DOHH2 (cell line): ENCODE results near the gene ZNF236.

ENCODE experiments used
- H3F3A ChIP-seq: fragments of 200-600 bp; sonication (generic), shearing (Covaris generic); 2 replicates; pipeline ENCODE4 v1.6.0; 2016; ENCODE audit warnings: antibody characterized with exemption, mild to moderate bottlenecking; ENCODE audit not compliant: control insufficient read depth, insufficient read depth
- H3K27ac ChIP-seq: fragments of 200-600 bp; sonication (generic); 2 replicates; pipeline ENCODE4 v1.5.1; 2014; ENCODE audit warnings: low read depth, mild to moderate bottlenecking, low read length, moderate library complexity
- H3K27me3 ChIP-seq: fragments of 200-600 bp; sonication (generic); 2 replicates; pipeline ENCODE4 v1.6.1; 2014; ENCODE audit warnings: mild to moderate bottlenecking, low read length, mixed read lengths; ENCODE audit not compliant: control insufficient read depth
- H3K36me3 ChIP-seq: fragments of 200-600 bp; sonication (generic); 2 replicates; pipeline ENCODE4 v1.6.1; 2014; ENCODE audit warnings: mild to moderate bottlenecking, low read length, moderate library complexity, mixed read lengths; ENCODE audit not compliant: control insufficient read depth
- H3K4me1 ChIP-seq: fragments of 200-600 bp; sonication (generic); 2 replicates; pipeline ENCODE4 v1.6.1; 2014; ENCODE audit warnings: mild to moderate bottlenecking, low read length, mixed read lengths; ENCODE audit not compliant: control insufficient read depth
- H3K4me2 ChIP-seq: fragments of 200-600 bp; sonication (generic); 2 replicates; pipeline ENCODE4 v1.6.0; 2014; ENCODE audit warnings: mild to moderate bottlenecking, low read length, moderate library complexity
- H3K4me3 ChIP-seq: fragments of 200-600 bp; sonication (generic); 2 replicates; pipeline ENCODE4 v1.5.1; 2014; ENCODE audit warnings: mild to moderate bottlenecking, low read length, mixed read lengths
- H3K79me2 ChIP-seq: fragments of 200-600 bp; sonication (generic); 2 replicates; pipeline ENCODE4 v1.6.1; 2014; ENCODE audit warnings: mild to moderate bottlenecking, low read length, mixed read lengths; ENCODE audit not compliant: control insufficient read depth
- H3K9me2 ChIP-seq: fragments of 200-600 bp; sonication (generic); replicated peaks from 2 replicates; pipeline ENCODE4 v1.6.1; 2014; ENCODE audit warnings: mild to moderate bottlenecking, low read length, mixed read lengths; ENCODE audit not compliant: control insufficient read depth
- H3K9me3 ChIP-seq: fragments of 200-600 bp; sonication (generic); 2 replicates; pipeline ENCODE4 v1.6.1; 2014; ENCODE audit warnings: antibody characterized with exemption, low read length, mixed read lengths; ENCODE audit not compliant: control insufficient read depth, insufficient read depth
- H4K20me1 ChIP-seq: fragments of 200-600 bp; sonication (generic); 2 replicates; pipeline ENCODE4 v1.6.0; 2014; ENCODE audit warnings: low read depth, mild to moderate bottlenecking, antibody characterized with exemption, low read length, moderate library complexity; ENCODE audit not compliant: control insufficient read depth, insufficient read depth
- EZH2phosphoT487 ChIP-seq: fragments of 200-600 bp; sonication (generic); IDR thresholded peaks from 2 replicates; pipeline ENCODE4 v1.6.1; 2017; ENCODE audit warnings: borderline replicate concordance, mild to moderate bottlenecking, antibody characterized with exemption, low read length, moderate library complexity, mixed read lengths
- TF ChIP-seq, protein P1 (sequence below): fragments of 200-600 bp; sonication (generic); IDR thresholded peaks from one replicate; pipeline ENCODE4 v1.5.1; 2014; ENCODE audit warnings: antibody characterized with exemption, mild to moderate bottlenecking, low read depth, low read length; ENCODE audit not compliant: poor library complexity, severe bottlenecking

ZNF236 gene

GRCh38 chr18:76821356-76821874 is 942 bp upstream of the ZNF236 start:
- Histone ChIP-seq H3K4me3 (peak overlapping the region; percentile 86), H3K27ac (peak overlapping the region; percentile 79), H3F3A (peaks cover 14% of the 10 kb centered on the region; the same call in 1 of the 2 replicates), H3K79me2 (peaks cover 86% of the 10 kb centered on the region), H3K4me1 (peaks cover 38% of the 10 kb centered on the region), H3K9me3 (no peaks in the 10 kb centered on the region), H3K9me2 (no peaks in the 10 kb centered on the region), H4K20me1 (no peaks in the 10 kb centered on the region), H3K4me2 (peak overlapping the region; percentile 83), H3K36me3 (peaks cover 28% of the 10 kb centered on the region), H3K27me3 (no peaks in the 10 kb centered on the region)
- no peak for TF ChIP-seq EZH2phosphoT487
- TF ChIP-seq, protein P1, sequence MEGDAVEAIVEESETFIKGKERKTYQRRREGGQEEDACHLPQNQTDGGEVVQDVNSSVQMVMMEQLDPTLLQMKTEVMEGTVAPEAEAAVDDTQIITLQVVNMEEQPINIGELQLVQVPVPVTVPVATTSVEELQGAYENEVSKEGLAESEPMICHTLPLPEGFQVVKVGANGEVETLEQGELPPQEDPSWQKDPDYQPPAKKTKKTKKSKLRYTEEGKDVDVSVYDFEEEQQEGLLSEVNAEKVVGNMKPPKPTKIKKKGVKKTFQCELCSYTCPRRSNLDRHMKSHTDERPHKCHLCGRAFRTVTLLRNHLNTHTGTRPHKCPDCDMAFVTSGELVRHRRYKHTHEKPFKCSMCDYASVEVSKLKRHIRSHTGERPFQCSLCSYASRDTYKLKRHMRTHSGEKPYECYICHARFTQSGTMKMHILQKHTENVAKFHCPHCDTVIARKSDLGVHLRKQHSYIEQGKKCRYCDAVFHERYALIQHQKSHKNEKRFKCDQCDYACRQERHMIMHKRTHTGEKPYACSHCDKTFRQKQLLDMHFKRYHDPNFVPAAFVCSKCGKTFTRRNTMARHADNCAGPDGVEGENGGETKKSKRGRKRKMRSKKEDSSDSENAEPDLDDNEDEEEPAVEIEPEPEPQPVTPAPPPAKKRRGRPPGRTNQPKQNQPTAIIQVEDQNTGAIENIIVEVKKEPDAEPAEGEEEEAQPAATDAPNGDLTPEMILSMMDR, result no peak

- Histone ChIP-seq H3K27ac (peak overlapping the region; percentile 79), H3K79me2 (peaks cover 89% of the 10 kb centered on the region), H4K20me1 (no peaks in the 10 kb centered on the region), H3K27me3 (no peaks in the 10 kb centered on the region), H3K4me2 (peak overlapping the region; percentile 83), H3K9me3 (no peaks in the 10 kb centered on the region), H3K9me2 (no peaks in the 10 kb centered on the region), H3K4me1 (peaks cover 44% of the 10 kb centered on the region), H3F3A (peaks cover 14% of the 10 kb centered on the region; the same call in 1 of the 2 replicates), H3K36me3 (peaks cover 25% of the 10 kb centered on the region), H3K4me3 (peak overlapping the region; percentile 86)
- TF ChIP-seq, protein P1, result no peak
- no peak for TF ChIP-seq EZH2phosphoT487
These were observed 367 bp upstream of the ZNF236 start for GRCh38 chr18:76821875-76822505.

- no peak for TF ChIP-seq EZH2phosphoT487
- H3K4me3 ChIP-seq, result peak overlapping the region; percentile 95
- peak overlapping the region; percentile 78 for H3K4me2 ChIP-seq
- peaks cover 25% of the 10 kb centered on the region for H3K36me3 ChIP-seq
- H3K9me2 ChIP-seq, result no peaks in the 10 kb centered on the region
- H3F3A ChIP-seq, result peaks cover 14% of the 10 kb centered on the region; the same call in 1 of the 2 replicates
- H3K9me3 ChIP-seq, result no peaks in the 10 kb centered on the region
- H4K20me1 ChIP-seq, result no peaks in the 10 kb centered on the region
- peak overlapping the region; percentile 39 for H3K27ac ChIP-seq
- peaks cover 90% of the 10 kb centered on the region for H3K79me2 ChIP-seq
- H3K4me1 ChIP-seq, result peaks cover 50% of the 10 kb centered on the region
- no peaks in the 10 kb centered on the region for H3K27me3 ChIP-seq
These were observed 793 bp downstream of the ZNF236 start for GRCh38 chr18:76823161-76823538.

DNA sequence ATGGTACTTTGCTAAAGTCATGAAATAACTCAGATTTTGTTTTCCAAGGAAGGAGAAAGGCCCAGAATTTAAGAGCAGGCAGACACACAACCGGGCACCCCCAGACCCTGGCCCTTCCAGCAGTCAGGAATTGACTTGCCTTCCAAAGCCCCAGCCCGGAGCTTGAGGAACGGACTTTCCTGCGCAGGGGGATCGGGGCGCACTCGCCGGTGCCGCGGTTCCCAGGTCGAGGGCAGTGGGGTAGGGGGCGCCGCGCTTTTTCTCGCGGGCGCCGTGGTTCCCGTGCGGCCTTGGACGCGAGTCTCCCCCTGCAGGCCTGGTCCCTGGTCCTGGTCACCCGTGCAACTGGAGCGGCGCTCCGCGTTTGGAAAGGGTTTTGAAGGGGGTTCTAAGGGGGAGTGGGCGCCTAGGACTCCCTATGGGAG is 1.2 kb downstream of the ZNF236 start:
- Histone ChIP-seq H3K9me2 (no peaks in the 10 kb centered on the region), H3K4me1 (peaks cover 50% of the 10 kb centered on the region), H4K20me1 (no peaks in the 10 kb centered on the region), H3K27ac (peak overlapping the region; percentile 39), H3K4me2 (peak overlapping the region; percentile 78), H3F3A (peaks cover 14% of the 10 kb centered on the region; the same call in 1 of the 2 replicates), H3K9me3 (no peaks in the 10 kb centered on the region), H3K36me3 (peaks cover 21% of the 10 kb centered on the region), H3K79me2 (peaks cover 90% of the 10 kb centered on the region), H3K4me3 (peak overlapping the region; percentile 95), H3K27me3 (no peaks in the 10 kb centered on the region)
- TF ChIP-seq, protein P1, result peak; percentile 65
- TF ChIP-seq EZH2phosphoT487, result no peak
